HUDEP-2 (cell line): Measurements from ENCODE around the gene ZNF134.

Source experiments
- DNase-seq, 76 experiments: peaks; one replicate each; lab custom pipeline; 2025; ENCODE audit not compliant: unreplicated experiment in 76 of 76; lab: John Stamatoyannopoulos, UW

Gene ZNF134

DNA sequence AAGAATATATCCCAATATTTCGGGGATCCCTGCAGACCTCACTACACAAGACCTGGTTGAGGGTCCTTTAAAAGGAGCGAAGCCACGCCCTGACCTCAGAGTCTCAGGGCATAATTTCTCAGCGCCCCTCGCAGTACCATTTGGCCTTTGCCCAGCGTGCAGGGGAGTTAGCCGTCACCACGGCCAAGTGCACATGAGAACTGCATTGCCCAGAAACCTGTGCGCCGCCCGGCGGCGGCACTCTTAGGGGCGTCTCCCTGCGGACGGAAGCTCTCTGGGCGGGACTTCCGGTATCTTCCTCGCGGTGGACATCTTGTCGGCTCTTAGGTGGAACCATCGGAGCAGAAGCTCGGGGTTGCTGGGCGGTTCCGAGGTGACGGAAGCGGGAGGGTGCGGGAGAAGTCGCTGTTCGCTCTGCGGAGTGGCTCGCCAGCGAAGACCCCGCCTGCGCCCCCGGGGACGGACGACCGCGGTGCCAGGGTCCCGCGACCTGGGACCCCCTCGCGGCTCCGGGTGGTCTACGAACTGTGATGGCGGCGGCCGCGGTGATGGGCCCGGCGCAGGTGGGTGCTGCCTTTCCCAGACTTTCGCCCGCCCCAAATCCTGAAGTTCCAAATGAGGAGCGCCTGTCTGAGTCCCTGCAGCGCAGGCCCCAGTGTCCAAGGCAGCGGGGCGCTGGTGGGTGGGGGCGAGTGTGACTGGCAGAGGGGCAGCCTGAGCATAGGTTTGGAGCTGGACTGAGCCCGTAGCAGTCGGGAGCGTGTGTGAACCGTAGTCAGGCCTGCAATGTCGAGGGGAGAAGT, at the start of gene ZNF134:
Gene ZNF134 (plus strand): TSS at position 302 of the 803 bp plus-strand sequence. CDS start 5,227 bp downstream, outside the sequence.
- peak in 74 of 76 experiments; percentile 60 to 94 (median 87) for DNase-seq

DNA sequence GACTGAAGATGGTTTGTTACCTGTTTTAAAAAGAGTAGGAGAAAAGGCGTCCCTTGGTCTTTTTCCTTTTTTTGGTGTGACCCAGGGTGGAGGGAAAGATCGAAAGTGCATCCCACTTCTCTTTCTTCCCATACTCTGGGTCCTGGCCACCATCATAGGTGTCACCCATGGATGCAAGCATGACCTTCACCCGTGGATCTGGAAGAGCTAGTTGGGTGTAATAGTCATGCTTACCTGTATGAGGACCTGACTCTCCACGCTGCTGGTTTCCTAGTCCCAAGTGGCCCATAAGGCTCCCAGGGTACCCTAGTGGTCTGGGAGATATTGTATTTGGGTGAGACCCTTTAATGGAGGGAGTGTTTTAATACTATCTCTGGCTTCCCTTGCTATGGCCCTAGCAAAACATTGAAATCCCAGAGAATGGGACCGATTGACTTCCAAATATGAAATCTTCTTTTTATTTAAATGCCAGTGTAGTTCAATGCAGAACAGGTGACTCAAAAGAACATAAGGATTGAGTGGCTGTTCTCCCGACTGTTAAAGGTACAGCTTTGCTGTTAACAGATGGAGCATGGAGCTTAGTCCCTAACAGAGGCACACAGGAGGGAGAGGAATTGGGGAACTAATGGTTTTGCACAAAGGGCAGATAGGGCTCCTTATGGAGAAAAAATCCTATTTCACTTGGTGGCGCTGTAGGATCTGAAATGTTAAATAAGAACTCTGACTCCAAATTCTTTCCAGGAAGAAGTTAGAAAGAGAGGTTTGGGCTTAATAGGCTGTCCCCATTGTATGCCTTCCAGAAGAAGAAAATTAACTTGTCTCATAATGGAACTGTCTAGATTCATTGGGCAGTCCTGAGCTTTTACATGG, 47.4 kb upstream of the ZNF134 start:
- DNase-seq: peak in 5 of 76 experiments; percentile 3 to 11 (median 9)

DNA sequence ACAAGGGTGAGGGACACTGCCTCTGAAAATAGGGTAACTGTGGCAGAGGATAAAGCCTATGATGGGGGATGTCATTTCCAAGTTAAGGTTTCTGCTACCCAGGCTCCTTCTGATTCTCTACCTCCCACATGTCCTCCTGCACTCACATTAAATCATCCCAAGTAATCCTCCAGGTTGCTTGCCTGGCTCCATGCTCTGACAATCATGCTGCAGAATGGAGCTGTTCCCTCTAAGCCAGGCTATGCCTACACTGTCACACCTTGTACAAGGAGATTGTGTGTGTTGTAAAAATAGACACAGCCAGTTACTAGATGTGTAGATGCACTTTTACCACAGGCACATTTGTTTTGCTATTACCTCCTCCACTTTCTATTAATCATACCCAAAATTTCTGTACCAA, 43.3 kb upstream of the ZNF134 start:
- DNase-seq: no peak

DNA sequence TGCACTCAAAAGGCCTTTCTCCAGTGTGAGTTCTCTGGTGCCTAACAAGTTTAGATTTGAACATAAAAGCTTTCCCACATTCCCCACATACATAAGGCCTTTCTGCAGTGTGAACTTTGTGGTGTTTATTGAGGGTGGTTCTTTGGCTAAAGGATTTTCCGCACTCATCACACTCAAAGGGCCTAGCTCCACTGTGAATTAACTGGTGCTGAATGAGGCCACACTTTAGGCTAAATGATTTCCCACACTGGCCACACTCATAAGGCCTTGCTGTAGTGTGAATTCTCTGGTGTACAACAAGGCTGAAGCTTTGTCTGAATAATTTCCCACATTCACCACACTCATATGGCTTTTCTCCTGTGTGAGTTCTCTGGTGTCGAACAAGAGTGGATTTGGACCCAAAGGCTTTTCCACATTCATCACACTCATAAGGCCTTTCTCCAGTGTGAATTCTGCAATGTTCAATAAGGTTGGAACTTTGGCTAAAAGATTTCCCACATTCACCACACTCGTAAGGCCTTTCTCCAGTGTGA, 41.6 kb upstream of the ZNF134 start:
- DNase-seq: no peak

DNA sequence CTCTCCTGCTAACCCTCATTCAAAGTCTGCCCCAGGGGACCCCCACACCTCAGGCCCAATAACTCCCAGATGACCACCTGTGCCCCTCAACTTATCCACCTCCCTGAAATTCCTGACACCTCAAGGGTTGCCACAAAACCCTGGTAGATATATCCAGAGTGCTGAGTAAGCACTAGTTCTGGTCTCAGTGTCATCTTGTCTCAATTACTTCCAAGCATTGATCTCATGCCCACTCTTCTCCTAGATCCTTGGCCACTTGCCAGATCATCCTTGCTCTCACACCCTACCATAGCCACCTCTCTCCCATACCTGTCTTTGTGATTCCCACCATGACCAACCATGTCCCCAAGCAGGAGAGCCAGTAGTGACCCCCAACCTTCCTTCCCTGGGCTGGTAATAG, 37.4 kb upstream of the ZNF134 start:
- no peak for DNase-seq

DNA sequence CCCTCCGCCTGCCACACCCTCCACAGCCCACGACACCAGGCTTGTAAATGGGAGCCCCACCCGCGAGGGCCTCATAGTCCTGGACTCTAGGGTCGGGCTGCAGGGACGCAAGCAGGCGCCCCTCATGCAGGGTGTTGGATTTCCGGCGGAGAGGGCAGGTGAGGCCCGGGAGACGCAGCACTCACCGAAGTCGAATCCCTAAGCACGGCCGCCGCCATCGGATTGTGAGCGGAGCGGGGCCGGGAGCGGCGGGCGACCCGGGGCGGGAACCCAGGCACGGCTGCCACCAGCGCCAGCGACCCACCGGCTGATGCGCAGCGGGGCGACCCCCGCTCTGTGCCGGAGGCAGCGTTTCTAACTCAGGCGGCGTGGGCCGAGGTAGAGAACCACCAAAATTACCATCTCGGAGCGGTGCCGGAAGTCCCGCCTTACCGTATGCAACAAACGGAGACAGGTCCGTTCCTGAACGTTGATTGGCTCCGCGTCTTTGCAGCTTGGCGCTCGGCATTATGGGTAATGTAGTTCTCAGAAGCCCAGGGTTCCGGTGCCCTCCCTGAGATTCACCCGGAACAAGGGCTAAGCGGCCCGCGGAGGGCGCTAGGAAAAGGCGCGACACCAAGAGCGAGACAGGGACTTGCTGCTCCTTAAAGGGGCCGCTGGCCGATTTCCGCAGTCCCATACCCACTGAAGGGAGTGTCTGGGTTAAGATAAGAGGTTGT, 35.4 kb upstream of the ZNF134 start, which contains the start of gene ZNF416:
Gene ZNF416 (minus strand): TSS at position 425 of the 719 bp plus-strand sequence. CDS start 207 bp downstream, at position 218.
- peak; percentile 44 to 99 (median 97) for DNase-seq

DNA sequence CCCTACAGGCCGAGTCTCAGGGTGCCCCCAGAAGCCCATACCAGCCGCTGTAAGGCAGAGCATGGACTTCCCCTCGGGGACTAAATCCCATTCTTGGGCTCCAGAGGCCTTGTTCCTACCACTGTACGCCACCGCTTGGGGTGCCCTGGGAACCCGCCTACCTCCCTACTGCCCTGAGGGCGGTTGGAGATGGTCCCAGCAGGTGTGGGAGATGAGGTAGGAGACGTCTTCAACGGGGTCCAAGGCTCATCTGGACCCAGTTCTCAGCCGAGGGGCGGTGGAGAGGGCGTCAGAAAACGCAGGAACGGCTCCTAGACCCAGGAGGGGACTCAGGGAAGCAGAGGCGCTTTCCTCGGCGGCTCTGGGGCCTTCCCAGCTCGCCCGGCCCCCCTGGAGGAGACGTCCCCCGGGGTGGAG, 30.9 kb upstream of the ZNF134 start:
- no peak for DNase-seq

DNA sequence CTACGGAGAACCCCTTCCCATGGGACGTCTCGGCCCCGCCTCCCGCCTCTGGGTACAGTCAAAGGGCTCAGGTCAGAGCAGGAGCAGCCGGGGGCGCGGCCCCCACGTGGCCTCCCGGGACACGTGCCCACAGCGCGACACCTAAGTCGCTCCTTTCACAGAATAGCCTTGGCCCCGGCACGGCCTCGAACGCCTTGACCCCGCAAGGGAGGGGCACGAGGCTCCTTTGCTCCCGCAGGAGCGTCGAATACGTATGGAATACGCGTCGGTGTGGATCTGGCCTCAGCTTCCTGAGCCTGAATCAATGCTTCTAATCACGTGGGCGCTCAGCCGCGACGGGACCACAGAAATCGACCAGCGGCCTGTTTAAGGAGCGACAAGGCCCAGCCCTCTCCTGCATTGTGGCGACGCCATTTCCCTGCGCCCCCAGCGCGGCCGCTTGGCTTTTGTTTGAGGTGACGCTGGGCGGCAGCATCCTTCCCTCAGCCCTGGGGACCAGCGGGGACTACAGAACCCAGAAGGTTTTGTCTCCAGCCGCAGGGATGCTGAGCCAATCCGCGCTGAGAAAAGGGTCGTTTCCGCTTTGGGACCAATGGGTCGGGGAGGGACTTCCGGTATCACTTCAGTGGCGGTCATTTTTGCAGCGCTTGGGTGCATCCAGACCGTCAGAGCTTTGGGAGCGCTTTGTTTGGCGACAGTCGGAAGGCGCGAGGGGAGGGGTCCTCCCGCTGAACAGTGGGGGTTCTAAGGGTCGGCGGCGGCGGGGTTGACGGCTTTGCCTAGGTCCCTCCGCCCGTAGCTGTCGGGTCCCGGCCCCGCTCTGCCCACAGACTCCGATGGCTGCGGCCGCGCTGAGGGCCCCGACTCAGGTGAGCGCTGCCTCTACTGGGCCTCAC, 30.3 kb upstream of the ZNF134 start, which contains the start of gene ZIK1:
Gene ZIK1 (plus strand): TSS at position 625 of the 896 bp plus-strand sequence. CDS start 212 bp downstream, at position 837.
- peak in 62 of 76 experiments; percentile 10 to 94 (median 62) for DNase-seq

DNA sequence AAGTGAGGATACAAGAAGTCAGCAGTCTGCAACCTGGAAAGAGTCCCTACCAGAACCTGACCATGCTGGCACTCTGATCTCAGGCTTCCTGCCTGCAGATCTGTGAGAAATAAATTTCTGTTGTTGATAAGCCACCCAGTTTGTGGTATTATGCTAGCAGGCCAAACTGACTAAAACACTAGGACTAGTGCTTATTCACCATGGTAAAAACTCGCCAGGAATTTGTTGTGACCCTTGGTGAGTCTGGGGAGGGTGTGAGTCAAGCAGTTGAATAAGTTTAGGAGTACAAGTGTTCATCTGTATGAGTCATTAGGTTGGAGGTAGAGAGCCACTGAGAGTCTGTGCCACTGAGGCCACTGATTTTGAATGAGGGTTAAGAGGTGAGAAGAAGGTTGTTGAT, 26.5 kb upstream of the ZNF134 start:
- DNase-seq: no peak

DNA sequence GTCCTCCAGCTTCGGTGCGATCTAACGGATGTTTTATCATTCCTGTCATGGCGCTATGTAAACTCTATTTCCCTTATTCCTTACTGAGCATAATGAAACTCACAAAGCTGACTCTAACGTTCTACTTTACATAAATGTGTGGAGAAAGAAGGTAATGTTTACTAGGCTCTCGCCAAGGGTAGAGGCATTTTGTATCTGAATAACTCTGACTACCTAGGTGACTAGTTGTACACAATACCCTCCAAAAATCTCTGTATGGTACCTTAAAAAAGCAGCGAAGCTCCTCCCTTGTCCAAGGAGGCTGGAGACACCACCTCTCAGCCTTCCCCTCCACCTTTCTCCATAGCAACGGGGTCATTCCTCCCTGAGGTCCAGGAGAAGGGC, 14.7 kb upstream of the ZNF134 start:
- no peak for DNase-seq

DNA sequence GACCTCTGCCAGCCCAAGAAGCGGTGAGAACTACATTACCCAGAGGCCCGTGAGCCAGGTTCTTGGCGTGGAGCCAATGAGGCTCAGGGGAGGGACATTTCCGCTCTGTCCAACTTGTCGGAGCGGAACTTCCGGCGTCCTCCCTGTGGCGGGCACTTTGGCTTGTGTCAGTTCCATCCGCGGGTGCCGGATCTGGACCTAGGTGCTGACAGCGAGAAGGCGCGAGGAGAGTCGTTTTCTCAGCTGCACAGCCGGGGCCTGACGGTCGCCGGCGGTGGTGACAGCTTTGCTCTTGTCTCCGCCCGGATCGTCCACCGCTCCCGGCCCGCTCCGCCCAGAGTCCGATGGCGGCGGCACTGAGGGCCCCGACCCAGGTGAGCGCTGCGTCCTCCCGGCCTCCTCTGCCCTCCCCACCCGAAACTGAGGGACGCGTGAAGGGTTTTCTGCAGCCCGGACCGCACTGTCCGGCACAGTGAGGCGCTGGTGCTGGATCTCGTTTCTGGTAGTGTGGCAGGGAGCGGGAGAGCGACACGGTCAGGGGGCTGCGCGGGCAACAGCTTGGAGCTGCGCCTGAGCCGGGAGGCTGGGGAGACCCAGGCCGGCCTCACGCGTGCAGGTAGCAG, 14.2 kb upstream of the ZNF134 start, which contains the start of gene ZNF530:
Gene ZNF530 (plus strand): TSS at position 125 of the 623 bp plus-strand sequence. CDS start 4,461 bp downstream, outside the sequence.
- DNase-seq: peak in 75 of 76 experiments; percentile 49 to 97 (median 90)

DNA sequence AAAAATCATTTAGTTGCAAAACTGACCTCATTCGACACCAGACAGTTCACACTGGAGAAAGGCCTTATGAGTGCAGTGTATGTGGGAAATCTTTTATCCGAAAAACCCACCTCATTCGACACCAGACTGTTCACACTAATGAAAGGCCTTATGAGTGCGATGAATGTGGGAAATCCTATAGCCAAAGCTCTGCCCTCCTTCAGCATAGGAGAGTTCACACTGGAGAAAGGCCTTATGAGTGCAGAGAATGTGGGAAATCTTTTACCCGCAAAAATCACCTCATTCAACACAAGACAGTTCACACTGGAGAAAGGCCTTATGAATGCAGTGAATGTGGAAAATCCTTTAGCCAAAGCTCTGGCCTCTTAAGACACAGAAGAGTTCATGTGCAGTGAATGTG, 7.1 kb upstream of the ZNF134 start:
- DNase-seq: no peak

DNA sequence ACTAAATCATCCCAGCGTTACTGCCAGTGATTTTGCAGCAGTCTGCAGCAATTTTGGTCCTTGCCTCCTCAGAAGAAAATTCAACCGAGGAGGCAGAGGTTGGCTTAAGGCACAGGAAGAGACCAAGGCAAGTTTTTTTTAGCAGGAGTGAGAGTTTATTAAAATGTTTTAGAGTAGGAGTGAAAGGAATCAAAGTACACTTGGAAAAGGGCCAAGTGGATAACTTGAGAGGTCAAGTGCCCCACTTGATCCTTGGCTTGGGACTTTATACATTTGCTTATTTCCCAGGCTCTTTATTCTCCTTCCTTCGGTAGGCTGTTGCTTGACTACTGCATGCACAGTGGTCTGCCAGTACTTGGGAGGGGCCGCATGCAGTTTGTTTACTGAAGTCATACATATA, 2.9 kb upstream of the ZNF134 start:
- no peak for DNase-seq

DNA sequence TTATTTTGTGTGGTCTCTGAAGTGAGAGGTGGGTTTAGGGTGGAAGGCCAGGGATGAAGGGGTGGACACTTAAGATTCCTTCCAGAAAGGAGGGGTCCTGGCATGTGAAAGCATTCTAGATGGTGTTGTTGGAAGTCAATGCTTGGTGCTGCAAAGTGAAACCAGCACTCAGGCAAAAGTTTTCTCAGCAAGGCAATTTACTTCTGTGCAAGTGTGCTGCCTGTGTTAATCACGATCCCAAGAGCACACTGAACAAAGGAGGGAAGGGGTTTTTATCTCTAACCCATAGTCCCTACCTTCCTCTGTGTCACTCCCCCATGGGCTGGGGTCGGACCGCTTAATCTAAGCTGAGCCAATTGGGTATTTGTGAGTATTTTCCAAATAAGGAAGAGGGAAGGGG, 1.3 kb downstream of the ZNF134 start:
- peak in 3 of 76 experiments; percentile 3 to 7 (median 4) for DNase-seq

DNA sequence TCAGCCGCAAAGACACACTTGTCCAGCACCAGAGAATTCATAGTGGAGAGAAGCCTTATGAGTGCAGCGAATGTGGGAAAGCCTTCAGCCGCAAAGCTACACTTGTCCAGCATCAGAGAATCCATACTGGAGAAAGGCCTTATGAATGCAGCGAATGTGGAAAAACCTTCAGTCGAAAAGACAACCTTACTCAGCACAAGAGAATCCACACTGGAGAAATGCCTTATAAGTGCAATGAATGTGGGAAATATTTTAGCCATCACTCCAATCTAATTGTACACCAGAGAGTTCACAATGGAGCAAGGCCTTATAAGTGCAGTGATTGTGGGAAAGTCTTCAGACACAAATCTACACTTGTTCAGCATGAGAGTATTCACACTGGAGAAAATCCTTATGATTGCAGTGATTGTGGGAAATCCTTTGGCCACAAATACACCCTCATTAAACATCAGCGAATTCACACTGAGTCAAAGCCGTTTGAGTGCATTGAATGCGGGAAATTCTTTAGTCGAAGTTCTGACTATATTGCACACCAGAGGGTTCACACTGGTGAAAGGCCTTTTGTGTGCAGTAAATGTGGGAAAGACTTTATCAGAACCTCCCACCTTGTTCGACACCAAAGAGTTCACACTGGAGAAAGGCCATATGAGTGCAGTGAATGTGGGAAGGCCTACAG, 6.8 kb downstream of the ZNF134 start:
- DNase-seq: no peak

DNA sequence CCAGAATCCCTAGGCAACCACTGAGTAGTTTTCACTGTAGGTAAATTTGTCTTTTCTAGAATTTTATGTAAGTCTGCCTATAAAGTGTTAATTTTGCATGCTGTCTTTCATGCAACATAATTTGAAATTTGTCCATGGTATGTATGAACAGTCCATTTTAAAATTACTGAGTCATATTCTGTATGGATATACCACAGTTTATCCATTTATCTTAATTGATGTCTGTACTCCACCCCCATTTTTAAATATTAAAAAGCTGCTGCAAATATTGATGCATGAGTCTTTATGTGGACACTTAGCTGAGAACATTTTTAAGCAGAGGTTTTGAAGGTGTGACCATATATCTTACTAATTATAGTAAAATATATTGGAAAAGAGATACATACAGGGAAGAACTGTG, 9.0 kb downstream of the ZNF134 start:
- no peak for DNase-seq

DNA sequence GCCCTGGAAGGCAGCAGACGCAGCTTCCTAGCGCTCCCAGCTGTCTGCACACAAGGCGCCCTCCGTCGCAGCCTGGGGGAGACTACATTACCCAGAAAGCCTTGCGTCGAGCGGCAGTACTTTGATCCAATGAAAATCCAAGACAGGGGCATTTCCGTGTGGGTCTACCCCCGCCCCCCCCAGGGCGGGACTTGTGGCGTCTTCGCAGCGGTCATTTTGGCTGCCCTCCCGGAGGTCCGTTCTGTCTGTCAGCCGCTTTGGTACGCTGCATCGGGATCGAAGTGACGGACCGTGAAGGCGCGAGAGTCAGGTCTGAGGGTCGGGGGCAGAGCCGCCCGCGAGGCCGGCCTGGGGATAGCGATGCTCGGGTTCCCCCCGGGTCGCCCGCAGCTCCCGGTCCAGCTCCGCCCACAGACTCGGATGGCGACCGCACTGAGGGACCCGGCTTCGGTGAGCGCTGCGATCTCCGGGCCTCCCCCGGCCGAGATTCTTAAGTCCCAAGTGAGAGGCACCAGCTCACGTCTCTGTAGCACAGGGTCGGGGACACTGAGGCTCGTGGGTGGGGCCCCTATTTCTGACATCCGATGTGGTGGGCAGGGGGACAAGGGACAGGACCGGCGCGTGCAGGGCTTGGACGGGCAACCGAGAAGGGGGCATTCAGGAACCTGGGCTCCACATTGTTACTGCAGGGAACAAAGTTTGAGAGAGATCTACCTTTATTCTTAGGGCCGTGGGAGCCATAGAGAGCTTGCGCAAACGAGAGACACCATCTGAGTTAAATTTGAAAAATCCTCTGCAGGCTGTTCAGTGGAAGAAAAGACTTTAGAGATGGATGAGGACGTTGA, 19.2 kb downstream of the ZNF134 start, which contains the start of gene ZNF211:
Gene ZNF211 (plus strand): TSS at position 182 of the 845 bp plus-strand sequence. CDS start 179 bp downstream, at position 361.
- peak in 74 of 76 experiments; percentile 52 to 96 (median 87) for DNase-seq
